22Rv1 (cell line): ENCODE data around the gene UMPS.

Experiments used
- CTCF ChIP-seq: fragments of 450-650 bp; IDR thresholded peaks from 2 replicates; pipeline ENCODE4 v1.5.1; 2017; ENCODE audit warnings: mild to moderate bottlenecking
- ZFX ChIP-seq: fragments of 450-650 bp; IDR thresholded peaks from 2 replicates; pipeline ENCODE4 v1.6.1; 2017; ENCODE audit warnings: antibody characterized with exemption, borderline replicate concordance

GRCh38 chr3:124758851-124759635 is 28.8 kb downstream of the UMPS start:
- TF ChIP-seq CTCF (no peak), ZFX (no peak)
